ENCODE data around the gene LRCH1. TPM values are rescaled to one million over a fixed set of nuclear protein-coding genes. Genes with fewer than 3 reads are reported as not detected.

The LRCH1 gene
- total RNA-seq, 1 experiment from 2014 or later, result 4.9 TPM

DNA sequence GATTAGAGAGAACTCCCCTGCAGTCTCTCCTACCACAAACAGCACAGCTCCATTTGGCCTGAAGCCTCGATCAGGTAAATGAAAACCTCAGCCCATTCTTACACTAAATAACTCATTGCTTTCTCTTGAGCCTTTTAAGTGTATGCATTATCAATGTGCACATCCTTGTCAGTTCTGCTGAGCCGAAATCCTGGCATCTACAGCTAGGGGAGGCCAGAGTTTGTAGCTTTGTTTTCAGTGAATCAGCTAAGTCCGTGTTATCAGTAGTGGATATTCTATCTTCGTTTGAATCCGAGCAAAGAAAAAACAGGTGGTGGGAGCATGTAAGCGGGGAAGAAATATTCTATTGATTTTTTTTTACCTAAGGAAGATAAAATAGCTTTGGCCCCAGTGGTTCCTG, 159.6 kb downstream of the LRCH1 start:
- DNase-seq (ENCODE audit: low spot score), result no peak

DNA sequence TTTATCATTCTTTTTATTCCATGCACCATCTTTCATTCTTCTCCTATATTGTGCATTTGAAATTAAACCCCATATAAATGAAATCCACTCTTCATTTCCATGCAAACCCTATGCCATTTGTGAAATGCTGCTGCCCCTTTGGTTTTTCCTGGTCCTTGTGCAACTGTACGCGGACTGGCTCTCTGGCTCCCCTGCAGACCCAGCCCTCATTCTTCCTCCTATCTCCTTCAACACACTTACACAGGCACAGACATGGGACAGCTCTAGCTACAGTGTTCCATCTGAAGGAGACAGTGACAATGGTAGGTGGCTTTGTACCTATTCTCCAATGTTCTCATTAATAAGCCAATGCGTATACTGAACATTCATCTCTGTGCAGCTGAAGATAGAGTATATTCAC, 162.4 kb downstream of the LRCH1 start:
- no peak for DNase-seq (ENCODE audit: low spot score)

DNA sequence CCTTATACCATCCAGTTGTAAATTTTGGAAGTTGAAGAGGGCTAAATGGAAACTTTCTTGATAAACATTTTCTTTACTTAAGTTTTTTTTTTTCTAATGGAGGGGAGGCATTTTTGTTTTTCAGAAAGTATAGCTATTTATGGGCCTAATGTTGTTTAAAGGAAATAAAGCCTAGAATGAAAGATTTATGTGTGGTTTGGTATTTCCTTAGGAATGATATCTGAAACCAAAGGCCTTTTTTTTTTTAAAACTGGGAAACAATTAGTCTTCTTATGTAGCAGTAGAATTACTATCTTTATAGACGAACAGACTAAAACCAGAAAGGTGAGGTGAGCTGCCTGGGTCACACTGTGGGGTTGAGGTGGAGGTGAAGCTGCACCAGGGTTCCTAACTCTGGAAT, 163.9 kb downstream of the LRCH1 start:
- peak; percentile 4 for DNase-seq (ENCODE audit: low spot score)

DNA sequence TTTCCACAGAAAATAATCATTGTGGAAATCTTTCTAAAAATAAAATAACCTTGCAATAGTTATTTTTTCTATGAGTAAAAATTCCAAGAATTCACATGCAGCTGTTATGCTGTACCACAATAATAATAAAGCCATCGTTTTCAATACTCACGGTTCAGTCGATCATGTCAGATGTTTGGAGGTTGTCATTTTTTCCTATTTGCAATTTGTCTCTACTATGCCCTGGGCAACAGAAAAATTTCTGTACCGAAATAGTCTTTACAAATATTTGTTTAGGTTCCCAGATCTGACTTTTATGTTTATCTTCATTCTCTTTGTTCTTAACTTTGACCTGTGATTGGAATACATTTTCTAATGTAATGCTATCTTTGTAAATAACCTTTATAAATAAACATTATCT, 164.3 kb downstream of the LRCH1 start:
- DNase-seq (ENCODE audit: low spot score), result no peak

DNA sequence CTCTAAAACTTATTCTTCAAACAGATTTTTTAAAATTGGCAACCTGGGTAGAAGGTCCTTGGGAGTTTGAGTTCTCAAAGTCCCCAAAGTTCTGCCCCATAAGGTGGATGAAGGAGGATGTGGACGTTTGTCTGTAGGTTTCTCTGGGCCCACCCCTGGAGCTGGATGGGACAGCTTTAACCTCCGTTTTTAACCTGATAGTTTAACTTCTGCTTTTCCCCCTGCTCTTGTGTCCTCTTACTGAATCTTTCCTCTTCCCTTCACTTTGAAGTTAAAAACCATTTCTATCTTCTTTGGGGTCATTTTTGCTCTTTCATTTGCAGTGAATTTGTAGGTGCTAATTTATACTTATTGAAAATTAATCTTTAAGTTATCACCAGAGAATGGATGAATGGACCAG, 164.9 kb downstream of the LRCH1 start:
- DNase-seq (ENCODE audit: low spot score), result no peak

DNA sequence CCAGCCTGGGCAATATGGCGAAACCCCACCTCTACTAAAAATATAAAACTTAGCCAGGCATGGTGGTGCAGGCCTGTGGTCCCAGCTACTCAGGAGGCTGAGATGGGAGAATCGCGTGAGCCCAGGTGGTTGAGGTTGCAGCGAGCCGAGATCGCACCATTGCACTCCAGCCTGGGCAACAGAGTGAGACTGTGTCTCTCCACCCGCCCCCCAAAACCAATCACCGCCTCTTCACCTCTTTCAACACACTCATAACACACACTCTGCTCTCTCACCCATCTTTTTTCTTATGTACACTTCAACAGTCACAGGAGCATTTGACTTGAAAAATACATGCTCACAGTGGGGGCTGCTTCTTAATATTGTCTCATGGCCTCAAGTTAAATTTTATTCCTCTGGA, 167.2 kb downstream of the LRCH1 start:
- DNase-seq (ENCODE audit: low spot score), result no peak

DNA sequence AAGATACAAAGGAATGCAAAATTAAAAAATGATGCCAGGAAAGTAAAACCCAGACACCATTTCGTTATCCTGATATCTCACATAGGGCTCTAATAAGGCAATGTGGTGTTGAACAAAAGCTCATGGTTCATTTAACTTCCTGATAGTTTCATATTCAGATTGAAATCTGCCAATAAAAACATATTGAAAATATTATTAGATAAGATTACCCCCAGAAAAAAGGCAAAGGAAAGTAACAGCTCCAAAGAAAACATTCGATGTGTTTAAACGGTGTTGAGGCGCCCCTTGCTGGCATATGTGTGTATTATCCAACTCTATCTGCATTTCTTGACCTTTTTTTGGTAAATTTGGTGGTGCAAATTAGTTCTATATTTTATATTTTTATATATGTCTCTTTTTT, 168.1 kb downstream of the LRCH1 start:
- peak; percentile 22 for DNase-seq (ENCODE audit: low spot score)

DNA sequence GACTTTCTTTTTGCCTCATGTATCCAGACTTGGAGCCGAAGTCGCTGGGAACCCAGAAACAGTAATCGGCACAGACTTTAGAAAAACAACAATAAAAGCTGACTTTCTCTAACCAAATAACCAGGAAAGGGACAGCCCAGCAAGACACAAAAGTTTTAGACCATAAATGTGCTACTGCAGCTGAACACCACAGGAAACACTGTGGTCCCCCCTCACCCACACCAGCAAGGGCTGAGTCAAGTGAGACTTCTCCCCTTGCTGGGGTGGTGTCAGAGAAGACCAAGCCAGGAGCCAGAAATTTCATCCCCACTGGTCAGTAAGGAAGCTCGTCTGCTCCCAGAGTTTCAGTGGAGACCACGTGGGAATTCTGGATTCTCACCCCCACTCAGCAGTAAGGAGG, 173.4 kb downstream of the LRCH1 start:
- no peak for DNase-seq (ENCODE audit: low spot score)

DNA sequence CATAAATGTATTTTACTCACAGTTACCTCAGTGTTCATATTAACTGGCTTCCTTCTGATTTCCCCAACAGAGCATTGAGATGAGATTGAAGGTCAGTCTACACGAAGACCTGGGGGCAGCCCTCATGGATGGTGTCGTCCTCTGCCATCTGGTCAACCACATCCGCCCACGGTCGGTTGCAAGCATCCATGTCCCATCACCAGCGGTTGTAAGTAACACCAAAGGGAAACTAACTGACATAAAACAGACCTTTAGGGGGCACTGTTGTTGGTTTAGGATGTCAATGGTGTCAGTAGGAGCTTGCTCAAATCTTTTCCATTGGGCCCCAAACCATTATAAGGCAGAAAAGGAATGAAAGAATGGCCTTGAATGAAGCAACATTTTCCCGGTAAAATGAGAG, 175.8 kb downstream of the LRCH1 start:
- DNase-seq (ENCODE audit: low spot score), result no peak

DNA sequence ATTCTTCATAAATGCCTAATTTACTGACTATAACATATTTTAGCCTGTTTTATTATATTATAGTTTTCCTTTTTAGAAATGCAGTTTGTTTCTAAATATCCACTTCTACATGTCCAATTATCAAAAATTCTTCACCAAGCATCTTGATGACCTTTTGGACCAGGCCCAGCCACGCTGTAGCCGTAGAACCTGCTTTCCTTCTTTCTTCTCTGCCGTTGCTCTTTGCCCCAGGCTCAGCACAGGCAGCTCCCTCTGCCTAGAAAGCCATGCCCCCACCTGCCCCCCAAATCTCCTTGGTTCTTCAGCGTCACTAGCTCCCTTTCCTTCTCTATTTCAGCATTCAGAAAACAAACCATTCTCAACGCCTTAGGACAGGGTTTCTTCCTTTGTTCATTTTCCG, 178.6 kb downstream of the LRCH1 start:
- no peak for DNase-seq (ENCODE audit: low spot score)

DNA sequence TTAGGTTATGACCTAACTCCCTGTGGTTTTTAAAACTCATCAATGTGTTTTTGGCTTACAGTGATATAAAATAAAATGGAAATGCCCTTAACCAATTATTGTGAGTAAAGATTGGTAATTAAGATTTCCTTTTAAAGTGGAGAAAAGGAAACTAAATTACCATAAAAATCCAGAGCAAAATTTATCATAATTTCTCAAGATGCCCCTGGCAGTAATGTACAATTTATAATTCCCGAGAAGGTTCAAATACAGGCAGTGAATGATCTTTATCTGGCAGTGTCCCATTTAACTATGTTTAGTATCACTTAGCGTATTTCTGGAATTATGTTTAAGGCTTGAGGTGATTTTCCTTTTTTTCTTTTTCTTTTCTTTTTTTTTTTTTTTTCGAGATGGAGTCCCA, 182.5 kb downstream of the LRCH1 start:
- no peak for DNase-seq (ENCODE audit: low spot score)

DNA sequence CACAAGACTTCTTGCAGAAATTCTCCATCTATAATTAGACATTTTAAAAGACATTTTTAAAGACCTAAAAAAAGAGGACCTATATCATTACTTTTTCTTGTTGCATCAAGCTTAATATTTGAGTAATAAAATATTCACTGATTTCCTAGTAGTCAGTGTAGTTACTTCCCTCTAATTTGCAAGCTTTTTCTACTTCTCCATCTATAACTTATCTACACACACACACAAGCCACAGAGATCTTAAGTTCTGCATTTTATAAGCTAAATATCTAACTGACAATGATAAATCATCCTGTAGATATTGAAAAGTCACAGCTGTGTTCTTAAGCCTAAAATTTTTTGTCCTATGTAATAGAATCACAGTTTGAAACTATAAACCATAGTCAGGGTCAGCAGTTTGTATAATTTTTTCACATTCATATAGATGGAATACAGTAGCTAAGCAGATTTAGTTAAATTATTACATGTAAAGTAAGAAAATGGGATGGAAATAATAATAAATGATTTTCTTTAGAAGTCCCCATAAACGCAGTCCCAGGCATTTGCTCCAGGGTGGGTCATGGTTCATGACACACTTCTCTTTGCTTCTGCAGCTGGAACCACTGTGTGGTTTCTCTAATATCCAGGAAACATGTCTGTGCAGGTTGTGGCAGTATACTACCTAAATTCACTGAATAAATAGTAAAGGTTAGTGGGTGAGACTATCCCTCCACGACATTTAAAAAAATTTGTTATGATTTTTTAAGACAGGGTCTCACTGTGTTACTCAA, 183.8 kb downstream of the LRCH1 start:
- no peak for DNase-seq (ENCODE audit: low spot score)

DNA sequence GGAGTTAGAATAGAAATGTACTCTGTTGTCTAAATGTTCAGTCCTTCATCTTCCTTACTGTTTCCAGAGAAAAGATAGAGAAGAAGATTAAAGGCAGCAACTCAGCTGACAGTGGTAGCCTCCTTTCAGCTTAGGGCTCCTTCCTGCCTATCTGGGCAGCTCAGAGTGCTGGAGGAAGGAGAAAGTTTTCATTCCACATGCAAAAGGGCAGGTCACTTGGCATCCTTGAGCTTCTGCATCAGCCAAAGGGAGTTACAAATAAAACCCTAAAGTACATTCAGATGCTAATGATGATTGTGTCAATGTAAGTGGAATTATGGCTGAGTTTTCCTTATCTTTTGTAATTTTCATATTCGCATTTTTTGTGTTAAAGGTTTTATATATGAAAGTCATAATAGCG, 185.1 kb downstream of the LRCH1 start:
- DNase-seq (ENCODE audit: low spot score), result no peak

DNA sequence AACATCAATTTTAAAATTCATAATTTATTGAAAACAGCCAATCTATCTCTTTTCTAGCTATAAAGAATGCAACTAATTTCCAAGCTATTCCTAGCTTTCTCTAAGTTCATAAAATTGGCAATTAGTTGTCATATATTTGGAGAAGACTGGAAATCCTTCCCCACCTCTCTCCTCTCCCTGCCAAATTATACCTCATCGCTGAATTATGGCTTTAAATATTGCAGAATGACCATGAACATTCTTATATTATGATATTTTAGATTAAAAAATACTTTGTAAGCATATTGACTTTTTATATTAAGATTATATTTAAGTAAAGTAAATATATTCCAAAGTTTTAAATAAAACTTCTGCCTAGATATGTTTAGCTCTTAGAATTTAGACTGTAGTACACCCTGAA, 185.8 kb downstream of the LRCH1 start:
- DNase-seq (ENCODE audit: low spot score), result no peak

DNA sequence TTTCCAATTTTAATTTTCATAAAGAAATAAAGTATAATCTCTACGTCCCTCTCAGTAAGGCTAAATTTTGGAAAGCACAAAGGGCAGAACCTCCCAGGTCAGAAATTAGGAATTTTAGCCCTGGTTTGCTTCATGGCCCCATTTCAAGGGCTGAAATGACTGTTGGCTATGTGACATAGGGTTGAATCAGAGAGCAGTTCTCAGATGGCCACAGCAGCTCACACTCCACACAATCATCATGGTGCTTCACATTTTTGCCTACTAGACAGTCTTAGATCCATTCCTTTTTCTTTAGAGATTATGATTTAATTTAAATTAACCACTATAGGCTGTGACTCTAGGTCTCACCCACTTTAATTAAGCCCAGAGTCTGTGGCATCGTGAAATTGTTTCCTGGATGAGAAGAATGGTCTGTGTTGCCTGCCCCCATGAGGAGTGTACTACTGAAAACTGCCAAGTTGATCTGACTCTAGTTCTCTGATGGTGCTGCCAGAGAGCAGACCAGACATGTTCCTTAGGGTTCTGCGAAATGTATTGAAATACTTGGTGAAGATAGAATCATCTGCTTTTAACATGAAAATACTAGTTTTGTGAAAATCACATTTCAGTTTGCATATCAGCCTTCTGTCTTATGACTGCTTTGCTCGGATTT, 186.6 kb downstream of the LRCH1 start:
- DNase-seq (ENCODE audit: low spot score), result no peak

DNA sequence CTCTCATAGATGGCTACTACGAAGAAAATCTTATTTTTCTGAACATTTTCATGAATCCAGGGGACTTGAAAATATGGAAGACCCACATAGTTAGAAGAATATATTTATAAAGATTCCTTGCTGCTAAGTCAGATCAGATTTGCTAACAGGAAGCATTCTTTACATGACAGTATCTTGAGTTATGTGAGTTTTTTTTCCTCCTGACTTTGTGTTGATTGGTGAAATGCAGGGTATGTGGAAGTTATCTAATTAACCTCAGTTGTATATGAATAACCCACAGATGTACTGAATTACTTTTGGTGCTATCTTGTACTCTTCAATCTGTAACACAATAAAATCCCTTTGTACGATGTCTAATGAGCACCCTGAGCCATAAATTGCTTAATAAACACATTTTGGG, 190.2 kb downstream of the LRCH1 start:
- peak; percentile 66 for DNase-seq (ENCODE audit: low spot score)

DNA sequence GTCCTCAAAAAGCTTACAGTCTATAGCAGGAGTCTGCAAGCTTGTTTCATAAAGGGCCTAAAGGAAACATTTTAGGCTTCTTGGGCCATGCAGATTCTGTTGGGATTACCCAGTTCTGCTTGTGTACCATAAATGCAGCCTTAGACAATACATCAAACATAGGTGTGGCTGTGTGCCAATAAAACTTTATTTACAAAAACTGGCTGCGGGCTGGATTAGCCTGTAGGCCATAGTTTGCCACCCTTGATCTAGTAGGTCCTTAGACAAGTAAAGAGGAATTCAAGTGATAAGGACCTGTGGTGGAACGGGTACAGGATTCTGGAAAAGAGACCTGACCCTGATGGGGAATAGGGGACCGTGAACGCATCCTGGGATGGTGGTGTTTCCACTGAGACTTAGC, 192.1 kb downstream of the LRCH1 start:
- no peak for DNase-seq (ENCODE audit: low spot score)

DNA sequence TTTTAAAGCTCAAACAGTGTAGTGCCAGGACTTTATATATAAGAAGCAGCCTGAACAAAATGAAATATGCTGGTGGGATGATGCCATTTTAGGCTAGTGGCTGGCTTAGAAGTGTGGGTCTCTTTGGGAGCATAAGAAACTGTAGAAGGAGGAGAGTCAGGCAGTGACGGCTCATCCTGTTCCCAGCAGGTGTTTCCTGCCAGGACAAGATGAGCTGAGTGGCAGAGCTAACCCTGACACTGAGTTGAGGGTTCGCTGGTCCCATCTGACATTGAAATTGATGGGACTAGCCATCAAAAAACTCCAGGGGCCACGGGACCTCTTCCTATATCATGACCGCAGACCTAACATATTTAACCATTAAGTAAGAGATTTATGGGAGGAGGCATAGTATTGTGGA, 192.7 kb downstream of the LRCH1 start:
- no peak for DNase-seq (ENCODE audit: low spot score)

DNA sequence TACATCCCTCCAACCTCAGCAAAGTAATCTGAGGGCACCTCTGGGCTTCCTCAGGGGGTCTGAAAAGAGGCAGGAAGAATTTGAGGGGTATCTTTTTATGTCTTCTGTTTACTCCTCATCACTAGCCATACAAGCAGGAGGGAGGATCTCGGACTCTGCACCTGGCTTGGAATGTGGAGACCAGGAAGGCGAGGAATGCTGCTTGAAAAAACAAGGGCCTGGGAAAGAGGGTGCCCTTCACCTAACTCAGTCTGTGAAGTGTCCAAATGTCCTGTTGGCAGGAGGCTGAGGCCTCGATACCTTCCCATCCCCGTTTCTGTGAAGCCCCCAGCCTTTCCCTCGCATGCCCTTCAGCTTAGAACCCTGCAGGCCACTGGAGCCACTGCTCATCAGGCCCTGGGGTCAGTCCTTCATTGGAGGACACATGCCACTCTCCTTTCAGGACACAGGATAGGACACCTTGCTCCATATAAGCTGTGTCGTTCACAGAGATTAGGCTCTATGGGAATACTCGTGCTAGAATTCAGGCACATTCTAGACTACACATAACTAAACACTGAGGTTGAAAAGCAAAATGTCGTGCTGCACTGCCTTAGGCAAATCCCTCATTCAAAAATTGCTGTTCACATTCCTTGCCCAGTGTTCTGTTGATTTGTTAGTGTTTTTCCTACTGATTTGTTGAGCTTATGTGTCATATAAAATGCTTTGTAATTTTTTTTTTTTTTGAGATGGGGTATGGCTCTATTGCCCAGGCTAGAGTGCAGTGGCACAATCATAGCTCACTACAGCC, 194.3 kb downstream of the LRCH1 start:
- DNase-seq (ENCODE audit: low spot score), result no peak

DNA sequence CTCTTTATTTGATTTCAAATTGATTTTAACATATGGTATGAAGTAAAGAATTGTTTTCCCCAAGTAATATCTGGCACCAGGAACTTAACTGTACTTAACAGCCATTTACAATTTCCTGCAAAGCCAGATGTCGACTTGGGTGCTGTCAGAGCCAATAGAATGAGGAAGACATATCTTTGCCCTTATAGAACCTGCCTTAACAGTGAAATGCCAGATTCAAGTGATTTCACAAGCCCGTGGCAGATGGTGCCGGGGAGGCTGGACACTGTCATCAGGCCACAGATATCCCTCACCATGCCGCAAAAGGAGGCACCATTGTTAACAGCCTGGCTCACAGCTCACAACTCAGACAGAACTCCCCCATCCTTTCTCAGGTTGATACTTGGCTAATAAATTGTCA, 195.3 kb downstream of the LRCH1 start:
- no peak for DNase-seq (ENCODE audit: low spot score)

DNA sequence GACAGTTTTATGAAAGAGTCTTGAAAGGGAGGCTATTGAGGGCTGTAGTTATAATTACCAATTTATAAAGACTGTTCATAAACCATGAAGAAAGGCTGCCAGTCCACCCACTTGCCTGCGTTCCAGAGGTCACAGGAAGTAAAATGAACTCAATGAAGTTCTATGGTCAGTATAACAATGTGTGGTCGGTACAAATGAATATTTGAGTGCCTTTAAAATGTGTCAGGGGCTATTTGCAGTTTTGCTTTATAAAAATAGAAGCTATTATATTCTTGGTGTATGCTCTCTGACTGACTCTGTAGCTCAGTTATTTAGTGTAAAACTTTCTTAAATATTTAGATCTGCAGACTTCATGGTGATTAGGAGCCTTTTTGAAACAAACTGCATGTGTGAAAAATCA, 197.0 kb downstream of the LRCH1 start:
- DNase-seq (ENCODE audit: low spot score), result no peak

DNA sequence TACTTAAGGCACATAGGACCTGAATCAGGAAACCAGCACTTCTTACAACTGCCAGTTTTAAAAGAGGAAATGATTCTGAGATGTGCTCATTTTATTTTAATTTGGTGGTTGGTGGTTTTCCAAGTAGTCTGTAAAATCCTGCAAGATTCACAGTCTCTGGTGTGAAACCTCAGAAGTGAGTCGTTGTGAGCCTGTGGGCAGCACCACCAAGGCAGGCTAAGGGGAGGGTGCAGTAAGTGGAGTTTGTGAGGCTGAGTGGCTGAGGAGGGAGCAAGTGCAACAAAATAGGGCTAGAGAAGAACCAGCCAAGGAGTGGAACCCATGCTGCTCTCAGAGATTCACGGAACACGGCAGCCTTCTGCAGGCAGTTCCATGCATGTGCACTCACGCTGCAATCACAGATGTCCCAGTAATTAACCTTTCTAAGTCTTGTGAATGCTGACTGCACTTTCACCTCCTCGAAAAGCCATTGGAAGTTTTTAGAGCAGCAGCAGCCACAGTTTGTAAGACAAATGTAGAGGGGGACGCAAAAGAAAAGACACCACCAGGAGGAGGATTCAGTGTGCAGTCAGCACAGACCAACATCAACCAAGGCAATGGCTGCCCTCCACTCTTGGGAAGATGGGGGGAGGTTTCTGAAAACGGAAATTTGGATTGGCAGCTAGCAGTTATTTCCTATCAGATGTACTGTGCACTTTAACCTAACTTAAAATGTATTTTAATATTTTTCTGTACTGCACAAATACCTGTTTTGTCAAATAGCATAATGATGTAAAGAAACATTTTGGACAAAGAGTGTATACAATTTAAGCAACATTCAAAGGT, 199.1 kb downstream of the LRCH1 start:
- DNase-seq (ENCODE audit: low spot score), result peak; percentile 15
